ENCODE results near the gene TMEM72. TPM values are rescaled to one million over a fixed set of nuclear protein-coding genes. Genes with fewer than 3 reads are reported as not detected.

Gene TMEM72
- total RNA-seq, 1 experiment from 2014 or later, result not detected

GRCh38 chr10:44910602-44911001 lies 535 bp upstream of the TMEM72 start:
- Histone ChIP-seq H3K23me2 (ENCODE audit: insufficient read length, low read depth, low read length, poor library complexity, severe bottlenecking) (no peaks in the 10 kb centered on the region), H3K79me1 (ENCODE audit: insufficient read depth, low read depth, low read length, poor library complexity, severe bottlenecking) (no peaks in the 10 kb centered on the region), H3K4me2 (ENCODE audit: insufficient read depth, insufficient read length, low read length) (no peak overlapping the region), H3K4me1 (ENCODE audit: insufficient read depth, low read length) (peaks cover 6% of the 10 kb centered on the region; the same call in 1 of the 2 replicates), H2AK5ac (ENCODE audit: insufficient read length, low read length) (no peak overlapping the region), H3K56ac (ENCODE audit: insufficient read length, low read depth, low read length) (no peak overlapping the region), H2AFZ (ENCODE audit: low read length) (no peak overlapping the region), H3T11ph (ENCODE audit: low read length) (no peak overlapping the region), H2BK5ac (ENCODE audit: insufficient read length, low read length) (no peak overlapping the region), H3K27me3 (ENCODE audit: insufficient read depth, low read length) (0 out of 2 replicates have a peak, but pooled peaks cover 3% of the 10 kb centered on the region), H4K91ac (ENCODE audit: insufficient read length, low read depth, low read length) (no peak overlapping the region), H2BK20ac (ENCODE audit: low read depth, low read length, poor library complexity, severe bottlenecking) (no peak overlapping the region), H4K20me1 (ENCODE audit: control insufficient read depth, insufficient read depth, insufficient read length) (no peaks in the 10 kb centered on the region), H3K27ac (ENCODE audit: insufficient read length, low read depth, low read length) (no peak overlapping the region), H3K4ac (ENCODE audit: low read depth, low read length) (no peak overlapping the region), H3K79me2 (ENCODE audit: insufficient read depth, low read length) (no peaks in the 10 kb centered on the region), H4K5ac (ENCODE audit: insufficient read length, low read depth, low read length) (no peak overlapping the region), H4K8ac (replicated peaks; ENCODE audit: insufficient read length, low read depth, low read length) (no peak overlapping the region), H2BK15ac (ENCODE audit: low read depth, low read length) (no peak overlapping the region), H3K23ac (ENCODE audit: insufficient read length, low read depth, low read length) (no peak overlapping the region), H3K14ac (ENCODE audit: insufficient read depth, low read length) (no peak overlapping the region), H3K9me3 (ENCODE audit: control insufficient read depth, low read depth, low read length) (no peaks in the 10 kb centered on the region), H3K9ac (ENCODE audit: extremely low read depth, insufficient read length, low read length) (no peak overlapping the region), H2BK12ac (ENCODE audit: insufficient read length, low read depth, low read length) (no peak overlapping the region), H3K18ac (ENCODE audit: insufficient read length, low read depth, low read length) (no peak overlapping the region), H2BK120ac (ENCODE audit: low read depth, low read length, poor library complexity, severe bottlenecking) (no peak overlapping the region)
- Mint-ChIP-seq H3K36me3 (ENCODE audit: insufficient read depth in 1 of 3, low read depth in 3 of 3) (no peaks in the 10 kb centered on the region), H3K4me3 (no peak overlapping the region), H3K27me3 (ENCODE audit: low read depth) (peaks cover 4% of the 10 kb centered on the region), H3K27ac (no peak overlapping the region), H3K4me1 (peaks cover 36 to 40% of the 10 kb centered on the region in 2 experiments), H3K9me3 (no peaks in the 10 kb centered on the region)
- no CpG with 5 or more reads among the region's 7 CpGs for WGBS (ENCODE audit: extremely low coverage, insufficient read length, low lambda C conversion rate)
- no peak for DNase-seq
- TF ChIP-seq CTCF (conservative IDR thresholded peaks at IDR 0.05), result no peak

All from H9 (cell line).